H1 (cell line): Measurements from ENCODE around the gene PAAF1. TPM values are rescaled to one million over a fixed set of nuclear protein-coding genes. Genes with fewer than 3 reads are reported as not detected.

Experiments
- CHD7 ChIP-seq: fragments of 300-600 bp; sonication (generic); IDR thresholded peaks from 2 replicates; pipeline ENCODE4 v1.7.1; 2012; ENCODE audit warnings: low read length, moderate library complexity, mild to moderate bottlenecking, inconsistent platforms; ENCODE audit not compliant: insufficient replicate concordance
- CTBP2 ChIP-seq: IDR thresholded peaks from 2 replicates; pipeline ENCODE4 v1.7.0; 2011; ENCODE audit warnings: borderline replicate concordance, mild to moderate bottlenecking, moderate library complexity, mixed read lengths, low read length; ENCODE audit not compliant: insufficient read depth, insufficient read length
- POLR2AphosphoS5 ChIP-seq: IDR thresholded peaks from 2 replicates; pipeline ENCODE4 v1.6.1; 2011; ENCODE audit warnings: low read depth, low read length
- RNF2 ChIP-seq: fragments of 200-900, 300-1000 bp; sonication (generic); IDR thresholded peaks from 2 replicates; pipeline ENCODE4 v1.7.1; 2016; ENCODE audit warnings: borderline replicate concordance, low read depth, mild to moderate bottlenecking, antibody characterized with exemption, low read length; ENCODE audit not compliant: poor library complexity, severe bottlenecking; ENCODE audit errors: missing control alignments
- polyA plus RNA-seq, 7 experiments: library from polyadenylated mRNA; depleted of rRNA in 3 of 7; stranded (reverse) in 5 of 7; unstranded in 2 of 7; fragments of >200 nt in 5 of 7; fragments of 200-250 nt in 2 of 7; gene quantifications; 1 replicate in 5 of 7; 2 replicates in 1 of 7; 4 replicates in 1 of 7; pipeline versions ENCODE4 v1.2.1 to v1.2.3, GENCODE V29; 2011 to 2013; ENCODE audit warnings: missing spikeins in 2 of 7, mixed read lengths in 2 of 7
- total RNA-seq: library from RNA; stranded (reverse); fragmentation: NEBNext Ultra II Directional; extraction: Animal tissue kit (Norgen Biotek cat#: 25700); gene quantifications from 2 replicates; pipeline ENCODE4 v1.2.1, GENCODE V29; 2021

Gene PAAF1
- total and polyA plus RNA-seq, 2 of the 8 experiments (the other 6 are each of a cell fraction or from before 2014, with no cell fraction given), result 24.4 to 28.8 TPM

GRCh38 chr11:73951797-73952196 lies 75.0 kb downstream of the PAAF1 start (continued):
- TF ChIP-seq CHD7 (no peak), POLR2AphosphoS5 (no peak), CTBP2 (no peak), RNF2 (no peak)
